Measurements from ENCODE around the gene ACOT6. TPM values are rescaled to one million over a fixed set of nuclear protein-coding genes. Genes with fewer than 3 reads are reported as not detected.

ACOT6 gene
- total RNA-seq: 0.28 TPM in 1 of 2 replicates, not detected in the other

DNA sequence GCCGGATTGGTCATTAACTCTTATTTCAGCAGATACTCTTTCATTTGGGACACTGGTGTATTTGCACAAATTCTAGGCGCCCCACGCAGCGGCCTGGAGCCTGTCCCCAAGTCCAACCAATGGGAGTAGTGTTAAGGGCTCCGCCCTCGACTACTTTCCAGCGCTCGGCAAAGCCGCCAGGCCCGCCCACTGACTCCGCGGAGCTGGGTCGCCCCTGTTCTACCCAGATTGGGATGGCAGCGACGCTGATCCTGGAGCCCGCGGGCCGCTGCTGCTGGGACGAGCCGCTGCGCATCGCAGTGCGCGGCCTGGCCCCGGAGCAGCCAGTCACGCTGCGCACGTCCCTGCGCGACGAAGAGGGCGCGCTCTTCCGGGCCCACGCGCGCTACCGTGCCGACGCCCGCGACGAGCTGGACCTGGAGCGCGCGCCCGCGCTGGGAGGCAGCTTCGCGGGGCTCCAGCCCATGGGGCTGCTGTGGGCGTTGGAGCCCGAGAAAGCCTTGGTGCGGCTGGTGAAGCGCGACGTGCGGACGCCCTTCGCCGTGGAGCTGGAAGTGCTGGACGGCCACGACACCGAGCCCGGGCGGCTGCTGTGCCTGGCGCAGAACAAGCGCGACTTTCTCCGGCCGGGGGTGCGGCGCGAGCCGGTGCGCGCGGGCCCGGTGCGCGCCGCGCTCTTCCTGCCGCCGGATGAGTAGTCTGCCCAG, at the start of gene ACOT6:
TSS of gene ACOT6 (plus strand) at position 179 of the 707 bp plus-strand sequence. CDS start at position 234, 55 bp downstream.

GRCh38 chr14:73569185-73569958, 42.9 kb upstream of the ACOT6 start, which contains the start of gene ACOT2:
ACOT2 (plus strand) TSS chr14:73569213; CDS start chr14:73569241, 28 bp downstream.

GRCh38 chr14:73591690-73592449, 20.4 kb upstream of the ACOT6 start, which contains the start of gene ACOT4:
ACOT4 (plus strand) TSS chr14:73591873; CDS start chr14:73591960, 87 bp downstream.

DNA sequence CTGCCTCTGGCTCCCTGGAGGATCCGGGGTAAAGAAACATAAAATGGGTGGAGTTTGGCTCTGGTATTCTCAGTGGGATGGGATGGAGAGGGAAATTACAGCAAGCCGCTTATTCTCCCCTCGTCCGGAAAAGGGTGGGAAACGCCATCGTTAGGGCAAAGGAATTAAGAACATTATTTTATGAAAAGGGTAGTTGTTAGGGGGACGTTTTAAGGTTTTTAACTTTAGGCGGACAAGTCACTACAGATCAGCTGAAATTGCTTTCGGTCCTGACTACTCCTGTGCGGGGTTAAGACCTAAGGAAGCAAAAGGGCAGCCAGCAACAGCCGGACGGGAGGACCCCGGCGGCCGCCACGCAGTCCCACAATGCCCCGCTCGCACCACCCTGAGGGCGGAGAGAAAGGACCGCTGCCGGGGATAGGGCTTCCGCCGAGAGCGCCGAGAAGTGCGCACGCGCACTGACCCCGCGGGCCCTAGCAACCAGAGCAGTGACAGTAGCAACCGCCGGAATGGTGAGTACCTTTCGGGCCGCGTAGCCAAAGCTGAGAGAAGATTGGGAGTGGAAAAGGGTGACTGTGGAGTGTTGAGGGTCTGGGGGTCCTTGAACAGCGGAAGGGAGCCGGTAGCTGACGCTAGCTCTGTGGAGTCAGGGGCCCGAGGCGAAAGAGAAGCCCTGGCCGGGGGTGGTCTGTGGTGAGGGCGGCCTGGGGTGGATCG, 32.4 kb downstream of the ACOT6 start, which contains the start of gene DNAL1:
TSS of gene DNAL1 (plus strand) at position 456 of the 717 bp plus-strand sequence. CDS start at position 510, 54 bp downstream.

Other genes with a start within 250 kb of the ACOT6 start
- 24.3 and 28.8 TPM in 2 replicates for gene NUMB, start 154.0 kb upstream of the ACOT6 start, total RNA-seq
- 16.1 and 18.3 TPM in 2 replicates for gene RIOX1, start 121.6 kb upstream of the ACOT6 start, total RNA-seq
- gene ACOT1, start 75.4 kb upstream of the ACOT6 start, total RNA-seq: 0.85 and 3.8 TPM in 2 replicates
- gene HEATR4, start 53.6 kb upstream of the ACOT6 start, total RNA-seq: not detected in 2 replicates
- 6.3 and 7.5 TPM in 2 replicates for gene ACOT2, start 43.3 kb upstream of the ACOT6 start, total RNA-seq
- gene ACOT4, start 20.6 kb upstream of the ACOT6 start, total RNA-seq: 0.42 and 2.0 TPM in 2 replicates
- gene DNAL1, start 32.5 kb downstream of the ACOT6 start, total RNA-seq: 2.0 and 4.2 TPM in 2 replicates
- 13.1 and 15.9 TPM in 2 replicates for gene PNMA1, start 101.9 kb downstream of the ACOT6 start, total RNA-seq
- 8.9 and 19.2 TPM in 2 replicates for gene PTGR2, start 239.3 kb downstream of the ACOT6 start, total RNA-seq

All from airway epithelial cell (primary cell).